ENCODE data around the gene CDKL1.
"Not testable (repeated sequence)": the region's sequence is repeated elsewhere in the genome, so short reads cannot be mapped to it uniquely, and the experiment has no call there.

CDKL1 gene

GRCh38 chr14:50387548-50387947, 9.1 kb downstream of the CDKL1 start:
- DNase-seq (ENCODE audit: low spot score) = no peak

- DNase-seq (ENCODE audit: low spot score) = no peak
Observed at GRCh38 chr14:50383618-50384225, 13.0 kb downstream of the CDKL1 start.

GRCh38 chr14:50381823-50382287, 14.8 kb downstream of the CDKL1 start:
- no peak for DNase-seq (ENCODE audit: low spot score)

- no peak for DNase-seq (ENCODE audit: low spot score)
Observed at GRCh38 chr14:50381008-50381407, 15.7 kb downstream of the CDKL1 start.

GRCh38 chr14:50380455-50380854, 16.2 kb downstream of the CDKL1 start:
- no peak for DNase-seq (ENCODE audit: low spot score)

GRCh38 chr14:50379563-50379962, 17.1 kb downstream of the CDKL1 start:
- no peak for DNase-seq (ENCODE audit: low spot score)

- no peak for DNase-seq (ENCODE audit: low spot score)
Observed at GRCh38 chr14:50377550-50378085, 19.1 kb downstream of the CDKL1 start.

GRCh38 chr14:50375760-50376159, 20.9 kb downstream of the CDKL1 start:
- DNase-seq (ENCODE audit: low spot score) = no peak

- DNase-seq (ENCODE audit: low spot score) = no peak
Observed at GRCh38 chr14:50373959-50374358, 22.7 kb downstream of the CDKL1 start.

GRCh38 chr14:50371546-50371945, 25.1 kb downstream of the CDKL1 start:
- DNase-seq (ENCODE audit: low spot score) = no peak

GRCh38 chr14:50366589-50366988, 30.1 kb downstream of the CDKL1 start:
- DNase-seq (ENCODE audit: low spot score) = peak; percentile 17

- no peak for DNase-seq (ENCODE audit: low spot score)
Observed at GRCh38 chr14:50366115-50366514, 30.6 kb downstream of the CDKL1 start.

- not testable (repeated sequence) for DNase-seq (ENCODE audit: low spot score)
Observed at GRCh38 chr14:50365572-50365971, 31.1 kb downstream of the CDKL1 start.

- DNase-seq (ENCODE audit: low spot score) = no peak
Observed at GRCh38 chr14:50364792-50365191, 31.9 kb downstream of the CDKL1 start.

GRCh38 chr14:50363714-50364111, 33.0 kb downstream of the CDKL1 start:
- DNase-seq (ENCODE audit: low spot score) = peak; percentile 73

GRCh38 chr14:50362764-50363713, 33.6 kb downstream of the CDKL1 start:
- peak; percentile 41 for DNase-seq (ENCODE audit: low spot score)

GRCh38 chr14:50361473-50362403, 34.9 kb downstream of the CDKL1 start:
- not testable (repeated sequence) for DNase-seq (ENCODE audit: low spot score)

GRCh38 chr14:50360851-50361250, 35.8 kb downstream of the CDKL1 start:
- no peak for DNase-seq (ENCODE audit: low spot score)

GRCh38 chr14:50360093-50360492, 36.6 kb downstream of the CDKL1 start:
- no peak for DNase-seq (ENCODE audit: low spot score)

- DNase-seq (ENCODE audit: low spot score) = no peak
Observed at GRCh38 chr14:50359631-50360030, 37.0 kb downstream of the CDKL1 start.

- no peak for DNase-seq (ENCODE audit: low spot score)
Observed at GRCh38 chr14:50357753-50358395, 38.8 kb downstream of the CDKL1 start.
